HCT116 (cell line): ENCODE results near the gene CLOCK.

ENCODE experiments used
- CBX3 ChIP-seq: IDR thresholded peaks from 2 replicates; pipeline ENCODE4 v1.6.1; 2012; ENCODE audit warnings: low read depth
- CEBPB ChIP-seq: IDR thresholded peaks from 2 replicates; pipeline ENCODE4 v1.6.1; 2012; ENCODE audit warnings: low read depth
- EZH2 ChIP-seq: fragments of 200-600 bp; sonication (generic); IDR thresholded peaks from 2 replicates; pipeline ENCODE4 v1.6.1; 2017; ENCODE audit warnings: antibody characterized with exemption, mixed run types
- EZH2phosphoT487 ChIP-seq: fragments of 200-600 bp; IDR thresholded peaks from 2 replicates; pipeline ENCODE4 v1.6.1; 2018; ENCODE audit warnings: antibody characterized with exemption, borderline replicate concordance
- FOSL1 ChIP-seq: IDR thresholded peaks from 2 replicates; pipeline ENCODE4 v1.6.1; 2012; ENCODE audit warnings: low read depth
- JUND ChIP-seq: IDR thresholded peaks from 2 replicates; pipeline ENCODE4 v1.6.1; 2012
- POLR2A ChIP-seq: IDR thresholded peaks from 2 replicates; pipeline ENCODE4 v1.7.0; 2011; ENCODE audit warnings: borderline replicate concordance; ENCODE audit not compliant: insufficient read depth, insufficient read length; ENCODE audit errors: extremely low read depth
- POLR2AphosphoS5 ChIP-seq: IDR thresholded peaks from 2 replicates; pipeline ENCODE4 v1.6.1; 2011; ENCODE audit warnings: mild to moderate bottlenecking, low read depth, low read length, moderate library complexity
- SIN3A ChIP-seq: IDR thresholded peaks from 2 replicates; pipeline ENCODE4 v1.6.1; 2012; ENCODE audit warnings: low read depth
- SP1 ChIP-seq: IDR thresholded peaks from 2 replicates; pipeline ENCODE4 v1.6.1; 2012; ENCODE audit warnings: low read depth
- TCF7L2 ChIP-seq: IDR thresholded peaks from 2 replicates; pipeline ENCODE4 v1.7.0; 2011; ENCODE audit warnings: borderline replicate concordance, inconsistent platforms; ENCODE audit not compliant: insufficient read depth, insufficient read length; ENCODE audit errors: extremely low read depth
- TF ChIP-seq, protein P1 (sequence below), 3 experiments: fragments of 200-600 bp in 1 of 3; sonication (generic) in 1 of 3; IDR thresholded peaks in 2 of 3; conservative IDR thresholded peaks in 1 of 3; 2 replicates each; pipeline ENCODE4 v1.5.1; 2012 to 2017; ENCODE audit warnings: low read depth in 2 of 3, low read length in 2 of 3, antibody characterized with exemption in 1 of 3, borderline replicate concordance in 1 of 3, control low read depth in 1 of 3, mild to moderate bottlenecking in 1 of 3, mixed read lengths in 1 of 3, mixed run types in 1 of 3, moderate library complexity in 1 of 3; ENCODE audit not compliant: insufficient read depth in 1 of 3
- TF ChIP-seq, protein P2 (sequence below): IDR thresholded peaks from 2 replicates; pipeline ENCODE4 v1.6.1; 2012
- TF ChIP-seq, protein P3 (sequence below): IDR thresholded peaks from 2 replicates; pipeline ENCODE4 v1.6.1; 2012; ENCODE audit warnings: low read depth

DNA sequence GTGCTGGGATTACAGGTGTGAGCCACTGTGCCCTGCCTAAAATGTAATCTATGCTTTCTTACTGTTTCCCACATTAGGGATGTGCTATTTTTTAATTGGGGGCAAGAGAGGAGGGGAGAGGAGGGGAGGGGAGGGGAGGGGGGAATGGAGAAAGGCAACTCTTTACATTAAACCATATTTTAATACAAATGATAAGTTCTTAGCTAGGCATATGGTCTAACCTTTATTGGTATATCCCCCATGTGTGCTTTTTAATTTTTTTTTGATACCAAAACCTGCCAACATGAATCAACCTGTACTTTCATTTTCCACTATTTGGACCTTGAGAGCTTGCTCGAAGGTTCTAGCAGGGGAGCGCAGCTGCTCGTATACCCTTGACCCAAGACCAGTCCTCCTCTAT lies 6.4 kb downstream of the CLOCK start:
- no peak for TF ChIP-seq EZH2
- TF ChIP-seq, protein P1, sequence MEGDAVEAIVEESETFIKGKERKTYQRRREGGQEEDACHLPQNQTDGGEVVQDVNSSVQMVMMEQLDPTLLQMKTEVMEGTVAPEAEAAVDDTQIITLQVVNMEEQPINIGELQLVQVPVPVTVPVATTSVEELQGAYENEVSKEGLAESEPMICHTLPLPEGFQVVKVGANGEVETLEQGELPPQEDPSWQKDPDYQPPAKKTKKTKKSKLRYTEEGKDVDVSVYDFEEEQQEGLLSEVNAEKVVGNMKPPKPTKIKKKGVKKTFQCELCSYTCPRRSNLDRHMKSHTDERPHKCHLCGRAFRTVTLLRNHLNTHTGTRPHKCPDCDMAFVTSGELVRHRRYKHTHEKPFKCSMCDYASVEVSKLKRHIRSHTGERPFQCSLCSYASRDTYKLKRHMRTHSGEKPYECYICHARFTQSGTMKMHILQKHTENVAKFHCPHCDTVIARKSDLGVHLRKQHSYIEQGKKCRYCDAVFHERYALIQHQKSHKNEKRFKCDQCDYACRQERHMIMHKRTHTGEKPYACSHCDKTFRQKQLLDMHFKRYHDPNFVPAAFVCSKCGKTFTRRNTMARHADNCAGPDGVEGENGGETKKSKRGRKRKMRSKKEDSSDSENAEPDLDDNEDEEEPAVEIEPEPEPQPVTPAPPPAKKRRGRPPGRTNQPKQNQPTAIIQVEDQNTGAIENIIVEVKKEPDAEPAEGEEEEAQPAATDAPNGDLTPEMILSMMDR (IDR thresholded peaks at IDR 0.05 in 2 of 3, conservative IDR thresholded peaks at IDR 0.05 in 1 of 3; ENCODE audit: borderline replicate concordance in 1 of 3, insufficient read depth in 1 of 3, low read depth in 2 of 3, low read length in 2 of 3): no peak
- TF ChIP-seq POLR2A: no peak
- no peak for TF ChIP-seq POLR2AphosphoS5
- no peak for TF ChIP-seq JUND
- no peak for TF ChIP-seq SP1
- TF ChIP-seq, protein P2, sequence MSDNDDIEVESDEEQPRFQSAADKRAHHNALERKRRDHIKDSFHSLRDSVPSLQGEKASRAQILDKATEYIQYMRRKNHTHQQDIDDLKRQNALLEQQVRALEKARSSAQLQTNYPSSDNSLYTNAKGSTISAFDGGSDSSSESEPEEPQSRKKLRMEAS: no peak
- no peak for TF ChIP-seq TCF7L2
- TF ChIP-seq, protein P3, sequence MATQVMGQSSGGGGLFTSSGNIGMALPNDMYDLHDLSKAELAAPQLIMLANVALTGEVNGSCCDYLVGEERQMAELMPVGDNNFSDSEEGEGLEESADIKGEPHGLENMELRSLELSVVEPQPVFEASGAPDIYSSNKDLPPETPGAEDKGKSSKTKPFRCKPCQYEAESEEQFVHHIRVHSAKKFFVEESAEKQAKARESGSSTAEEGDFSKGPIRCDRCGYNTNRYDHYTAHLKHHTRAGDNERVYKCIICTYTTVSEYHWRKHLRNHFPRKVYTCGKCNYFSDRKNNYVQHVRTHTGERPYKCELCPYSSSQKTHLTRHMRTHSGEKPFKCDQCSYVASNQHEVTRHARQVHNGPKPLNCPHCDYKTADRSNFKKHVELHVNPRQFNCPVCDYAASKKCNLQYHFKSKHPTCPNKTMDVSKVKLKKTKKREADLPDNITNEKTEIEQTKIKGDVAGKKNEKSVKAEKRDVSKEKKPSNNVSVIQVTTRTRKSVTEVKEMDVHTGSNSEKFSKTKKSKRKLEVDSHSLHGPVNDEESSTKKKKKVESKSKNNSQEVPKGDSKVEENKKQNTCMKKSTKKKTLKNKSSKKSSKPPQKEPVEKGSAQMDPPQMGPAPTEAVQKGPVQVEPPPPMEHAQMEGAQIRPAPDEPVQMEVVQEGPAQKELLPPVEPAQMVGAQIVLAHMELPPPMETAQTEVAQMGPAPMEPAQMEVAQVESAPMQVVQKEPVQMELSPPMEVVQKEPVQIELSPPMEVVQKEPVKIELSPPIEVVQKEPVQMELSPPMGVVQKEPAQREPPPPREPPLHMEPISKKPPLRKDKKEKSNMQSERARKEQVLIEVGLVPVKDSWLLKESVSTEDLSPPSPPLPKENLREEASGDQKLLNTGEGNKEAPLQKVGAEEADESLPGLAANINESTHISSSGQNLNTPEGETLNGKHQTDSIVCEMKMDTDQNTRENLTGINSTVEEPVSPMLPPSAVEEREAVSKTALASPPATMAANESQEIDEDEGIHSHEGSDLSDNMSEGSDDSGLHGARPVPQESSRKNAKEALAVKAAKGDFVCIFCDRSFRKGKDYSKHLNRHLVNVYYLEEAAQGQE: no peak
- TF ChIP-seq CBX3: no peak
- TF ChIP-seq CEBPB: no peak
- no peak for TF ChIP-seq EZH2phosphoT487
- TF ChIP-seq FOSL1: no peak
- no peak for TF ChIP-seq SIN3A
